ENCODE measurements around the gene PIP5KL1. TPM values are rescaled to one million over a fixed set of nuclear protein-coding genes. Genes with fewer than 3 reads are reported as not detected.

PIP5KL1 gene
- total and polyA plus RNA-seq, 2 of the 4 experiments (the other 2 are of a cell fraction), result 0.36 to 3.6 TPM

GRCh38 chr9:127892831-127893230 lies 37.7 kb downstream of the PIP5KL1 start:
- no peak overlapping the region for H3K4me3 ChIP-seq (ENCODE audit: insufficient read depth, low read depth, low read length)
- H2AFZ ChIP-seq (replicated peaks; ENCODE audit: low read length, poor library complexity), result no peak overlapping the region
- no peak overlapping the region for H2BK5ac ChIP-seq (ENCODE audit: low read depth, low read length, poor library complexity, severe bottlenecking)
- H3K18ac ChIP-seq (ENCODE audit: low read depth, low read length), result no peak overlapping the region
- H3K9me1 ChIP-seq (ENCODE audit: insufficient read depth, low read length), result peaks cover 13% of the 10 kb centered on the region
- no CpG with 5 or more reads among the region's 6 CpGs for WGBS, 2 experiments (ENCODE audit: extremely low coverage in 2 of 2, insufficient read length in 1 of 2)
- no peaks in the 10 kb centered on the region for H3K27me3 ChIP-seq (ENCODE audit: control insufficient read depth, insufficient read depth, low read length)
- no peak overlapping the region for H4K91ac ChIP-seq (ENCODE audit: insufficient read depth, low read depth, low read length)
- no peak overlapping the region for H3K56ac ChIP-seq (ENCODE audit: extremely low read depth, insufficient read depth, low read length)
- no peak overlapping the region for H2AK9ac ChIP-seq (replicated peaks; ENCODE audit: low read depth, low read length, poor library complexity)
- DNase-seq (no peak), ATAC-seq (ENCODE audit: low read depth) (no peak)
- no peak overlapping the region for H3K9ac ChIP-seq (ENCODE audit: low read depth, low read length)
- H3K79me1 ChIP-seq (ENCODE audit: low read depth in 1 of 2, low read length in 2 of 2), result peaks cover 11 to 62% of the 10 kb centered on the region in 2 experiments
- no peak for TF ChIP-seq MAZ (IDR thresholded peaks at IDR 0.05; ENCODE audit: borderline replicate concordance, low read depth, low read length)
- TF ChIP-seq MXI1 (IDR thresholded peaks at IDR 0.05; ENCODE audit: borderline replicate concordance, low read depth, low read length), result no peak
- no peak for TF ChIP-seq RFX5 (IDR thresholded peaks at IDR 0.05; ENCODE audit: low read depth, low read length)
- TF ChIP-seq CHD1 (IDR thresholded peaks at IDR 0.05; ENCODE audit: low read depth, low read length), result no peak
- no peak for TF ChIP-seq CTCF (conservative IDR thresholded peaks at IDR 0.05; ENCODE audit: low read depth, low read length)
- TF ChIP-seq ELK1 (IDR thresholded peaks at IDR 0.05; ENCODE audit: borderline replicate concordance, low read depth, low read length), result no peak
- no peak for TF ChIP-seq NFE2L2 (IDR thresholded peaks at IDR 0.05; ENCODE audit: low read depth, low read length)
- TF ChIP-seq BHLHE40 (IDR thresholded peaks at IDR 0.05; ENCODE audit: low read depth, low read length), result no peak
- TF ChIP-seq CEBPB (IDR thresholded peaks at IDR 0.05; ENCODE audit: low read depth, low read length), result no peak
- TF ChIP-seq FOS (IDR thresholded peaks at IDR 0.05; ENCODE audit: low read depth, low read length), result no peak
- TF ChIP-seq POLR2A (IDR thresholded peaks at IDR 0.05; ENCODE audit: low read depth, low read length), result no peak
- no peak for TF ChIP-seq RAD21 (IDR thresholded peaks at IDR 0.05; ENCODE audit: low read length)
- no peak for TF ChIP-seq SMC3 (IDR thresholded peaks at IDR 0.05; ENCODE audit: low read depth, low read length)
- TF ChIP-seq MAFK (IDR thresholded peaks at IDR 0.05; ENCODE audit: low read depth, low read length), result no peak
- TF ChIP-seq USF2 (IDR thresholded peaks at IDR 0.05; ENCODE audit: low read depth, low read length), result no peak
- no peak for TF ChIP-seq RCOR1 (IDR thresholded peaks at IDR 0.05; ENCODE audit: insufficient replicate concordance, low read length)
- H2BK20ac ChIP-seq (ENCODE audit: low read depth, low read length), result no peak overlapping the region
- H3K14ac ChIP-seq (replicated peaks; ENCODE audit: low read depth, low read length), result no peak overlapping the region
- POLR2A ChIA-PET (ENCODE audit: unreplicated experiment), result interaction anchor here (0.5 kb wide), 1 partner anchor 38 kb away, joined by 3 read pairs; the partner anchor contains the start of gene PIP5KL1
- peaks cover 10% of the 10 kb centered on the region for H3K4me1 ChIP-seq (ENCODE audit: control insufficient read depth, insufficient read depth, low read length)
- H3K23ac ChIP-seq (ENCODE audit: low read depth, low read length), result no peak overlapping the region
- peaks cover 56% of the 10 kb centered on the region for H3K36me3 ChIP-seq (ENCODE audit: control insufficient read depth, insufficient read depth, low read length)
- no peak overlapping the region for H4K5ac ChIP-seq (ENCODE audit: low read depth, low read length)
- H2BK15ac ChIP-seq (ENCODE audit: low read depth, low read length), result no peak overlapping the region
- in situ Hi-C loops (cut with MboI; ENCODE audit: low sequenced_read_pairs) (no loop called here), intact Hi-C loops (cut with micrococcal nuclease) (no loop called here), dilution Hi-C loops (cut with HindIII; ENCODE audit: low sequenced_read_pairs, unreplicated experiment) (no loop called here)
- no TSS peak for BruUV-seq (replicated peaks)
- peaks cover 15% of the 10 kb centered on the region for H3K9me3 ChIP-seq (ENCODE audit: control insufficient read depth, insufficient read depth, low read length)
- H3K4me2 ChIP-seq (ENCODE audit: low read depth, low read length), result no peak overlapping the region
- H2BK120ac ChIP-seq (ENCODE audit: low read depth, low read length), result no peak overlapping the region
- CTCF ChIA-PET, result no interaction called here
- peaks cover 36% of the 10 kb centered on the region for H4K20me1 ChIP-seq (ENCODE audit: insufficient read depth, low read length)
- no peak overlapping the region for H3K4ac ChIP-seq (ENCODE audit: low read depth, low read length)
- no peak overlapping the region for H2AK5ac ChIP-seq (ENCODE audit: low read depth, low read length)
- H3K27ac ChIP-seq (ENCODE audit: insufficient read depth, low read length), result no peak overlapping the region
- H4K8ac ChIP-seq (ENCODE audit: low read depth in 2 of 2, low read length in 2 of 2), result no peak overlapping the region

Measured in IMR-90 (cell line).